Stromal cell of bone marrow (primary cell): ENCODE data around the gene IFT20.
"Not testable (repeated sequence)": the region's sequence is repeated elsewhere in the genome, so short reads cannot be mapped to it uniquely, and the experiment has no call there.

Source experiments
- DNase-seq: peaks from one replicate; pipeline ENCODE4 v3.0.0-alpha.2; 2012; ENCODE audit warnings: low read depth

IFT20 gene

DNA sequence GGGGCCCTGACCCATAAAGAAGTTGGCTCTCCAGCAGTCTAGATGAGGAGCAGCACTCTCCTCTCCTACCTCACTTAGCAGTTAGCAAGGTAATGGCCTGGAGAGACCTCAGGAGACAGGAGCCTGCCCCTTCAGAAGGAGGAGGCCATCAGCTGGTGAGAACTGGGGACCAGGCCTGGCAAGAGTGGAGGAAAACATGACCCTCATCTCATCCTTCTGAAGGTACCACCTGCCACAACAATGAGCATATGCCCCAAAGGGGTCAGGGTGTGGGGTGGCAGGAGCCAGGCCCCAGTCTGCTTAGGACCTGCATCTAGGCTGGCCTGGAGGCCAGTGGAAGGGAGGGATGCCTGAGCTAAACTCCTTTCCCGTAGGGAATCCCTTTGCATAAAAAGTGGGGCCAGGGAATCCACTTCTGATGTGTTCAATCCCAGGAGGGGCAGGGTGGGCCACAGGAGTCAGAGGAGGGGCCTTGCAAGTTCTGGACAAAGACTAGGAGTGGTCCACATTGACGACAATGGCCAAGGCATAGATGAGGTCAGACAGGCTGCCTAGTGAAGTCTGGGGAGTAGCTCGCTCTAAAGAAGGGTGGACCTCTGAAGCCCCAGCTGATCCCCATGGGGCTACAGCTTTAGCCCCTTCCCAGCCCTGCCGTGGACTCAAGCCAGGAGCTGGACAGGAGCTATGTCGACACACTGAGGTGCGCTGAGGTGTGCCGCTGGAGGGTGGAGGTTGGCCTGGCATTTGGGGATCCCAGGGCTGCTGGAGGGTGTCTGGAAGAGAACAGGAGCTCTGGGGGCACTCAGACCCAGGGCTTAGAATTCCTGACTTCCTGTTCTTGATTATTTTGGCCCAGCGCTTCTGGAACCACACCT, 28.7 kb upstream of the IFT20 start:
- DNase-seq: no peak

DNA sequence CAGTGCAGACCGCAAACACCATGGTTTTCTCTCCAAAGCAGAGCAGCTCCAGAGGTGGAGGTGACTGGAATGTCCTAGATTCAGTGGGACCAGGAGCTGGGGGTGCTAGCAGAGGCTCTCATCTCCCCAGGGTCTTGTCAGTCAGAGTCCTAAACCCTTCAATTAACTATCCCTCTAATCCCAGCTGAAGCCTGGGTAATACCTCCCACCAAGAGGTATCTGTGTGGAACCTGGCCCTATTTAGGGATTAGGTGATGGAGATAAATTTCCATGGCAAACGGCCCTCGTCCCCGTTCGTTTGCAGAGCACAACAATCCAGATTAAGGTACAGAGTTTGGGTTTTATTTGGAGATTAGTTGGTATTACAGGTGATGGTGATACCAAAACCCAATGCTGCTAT, 27.9 kb upstream of the IFT20 start:
- no peak for DNase-seq

DNA sequence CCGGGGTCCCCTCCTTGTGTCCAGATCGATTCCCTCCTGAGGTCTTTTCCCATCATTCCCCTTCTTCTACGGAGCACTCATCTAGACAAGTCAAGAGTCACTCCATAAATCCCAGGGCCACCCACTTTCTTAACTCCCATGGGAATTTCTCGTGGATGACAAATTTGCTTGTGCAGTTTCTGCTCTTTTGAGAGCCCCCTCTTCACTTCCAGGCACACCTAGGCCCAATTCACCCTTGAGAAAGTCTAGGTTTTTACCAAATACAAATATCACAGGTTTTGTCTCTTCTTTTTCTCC, 22.6 kb upstream of the IFT20 start:
- DNase-seq: no peak

DNA sequence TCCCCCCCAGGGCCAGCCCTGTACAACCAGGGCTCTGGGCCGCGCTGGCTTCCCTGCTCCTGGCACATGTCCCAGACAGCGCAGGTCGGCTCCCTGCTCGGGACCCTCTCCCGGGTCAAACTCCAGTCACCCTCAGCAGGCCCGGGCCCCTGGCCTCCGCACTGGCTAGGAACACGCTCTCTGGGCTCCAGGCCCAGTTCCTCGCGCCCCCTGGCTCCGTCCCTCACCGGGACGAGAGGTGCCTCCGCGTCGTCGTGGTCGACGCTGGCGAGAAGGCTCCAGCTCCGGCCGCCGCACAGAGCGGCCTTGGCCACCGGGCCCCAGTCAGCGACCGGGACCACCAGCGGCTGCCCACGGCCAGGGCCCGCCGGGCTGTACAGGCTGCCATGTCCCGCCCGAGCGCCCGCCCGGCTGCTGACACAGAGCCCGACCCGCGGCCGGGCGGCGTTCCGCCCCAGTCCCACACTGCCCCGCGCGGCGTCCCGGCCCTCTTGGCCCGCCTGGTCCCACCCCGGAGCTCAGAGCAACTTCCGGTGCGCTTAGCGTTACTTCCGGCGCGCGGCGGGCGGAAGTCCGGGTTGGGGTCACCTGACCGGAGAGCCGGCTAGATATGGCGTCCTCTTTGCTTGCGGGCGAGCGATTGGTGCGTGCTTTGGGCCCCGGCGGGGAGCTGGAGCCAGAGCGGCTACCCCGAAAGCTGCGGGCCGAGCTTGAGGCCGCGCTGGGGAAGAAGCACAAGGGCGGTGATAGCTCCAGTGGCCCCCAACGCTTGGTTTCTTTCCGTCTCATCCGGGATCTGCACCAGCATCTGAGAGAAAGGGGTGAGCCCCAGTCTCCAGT, 22.0 kb upstream of the IFT20 start, which contains the start of gene POLDIP2:
Gene POLDIP2, minus strand, starts transcription at position 467 of the 840 bp plus-strand sequence. Its CDS starts 79 bp downstream, at position 388.
- DNase-seq: peak; percentile 92

DNA sequence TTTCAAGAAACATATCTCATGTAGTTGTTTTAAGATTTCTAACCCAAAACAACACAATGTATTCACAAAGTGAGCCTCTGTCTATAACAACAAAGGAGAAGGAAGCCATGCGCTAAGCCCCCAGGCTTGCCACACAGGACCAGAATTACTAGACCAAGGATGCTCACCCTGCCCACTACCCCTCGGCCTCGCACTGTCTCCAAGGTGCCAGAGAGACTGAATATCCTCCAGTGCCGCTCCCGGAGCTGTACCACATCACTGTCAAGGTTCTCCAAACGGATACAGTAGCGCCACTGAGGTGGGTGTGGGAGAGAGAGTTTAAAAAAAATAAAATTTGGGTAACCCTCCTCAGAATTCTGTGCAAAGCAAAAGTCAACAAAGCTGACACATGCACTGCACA, 15.0 kb upstream of the IFT20 start:
- no peak for DNase-seq

DNA sequence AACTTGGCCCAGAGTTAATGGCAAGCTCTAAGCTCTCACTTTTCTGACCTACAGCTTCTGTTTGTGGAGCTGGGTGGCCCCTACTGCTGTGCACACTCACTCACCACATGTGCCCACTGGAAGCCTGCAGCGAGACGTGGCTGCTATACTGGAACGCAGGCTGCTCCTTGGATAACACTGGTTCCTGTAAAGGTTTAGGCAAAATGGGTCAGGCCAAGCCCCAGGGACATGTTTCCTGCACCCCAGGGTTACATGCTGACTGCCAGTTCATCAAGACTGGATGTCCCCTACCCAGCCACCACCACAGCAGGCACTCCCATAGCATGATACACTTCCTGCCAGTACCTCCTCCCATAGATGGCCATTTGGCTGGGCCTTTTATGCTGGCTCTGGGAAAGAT, 13.7 kb upstream of the IFT20 start:
- DNase-seq: no peak

DNA sequence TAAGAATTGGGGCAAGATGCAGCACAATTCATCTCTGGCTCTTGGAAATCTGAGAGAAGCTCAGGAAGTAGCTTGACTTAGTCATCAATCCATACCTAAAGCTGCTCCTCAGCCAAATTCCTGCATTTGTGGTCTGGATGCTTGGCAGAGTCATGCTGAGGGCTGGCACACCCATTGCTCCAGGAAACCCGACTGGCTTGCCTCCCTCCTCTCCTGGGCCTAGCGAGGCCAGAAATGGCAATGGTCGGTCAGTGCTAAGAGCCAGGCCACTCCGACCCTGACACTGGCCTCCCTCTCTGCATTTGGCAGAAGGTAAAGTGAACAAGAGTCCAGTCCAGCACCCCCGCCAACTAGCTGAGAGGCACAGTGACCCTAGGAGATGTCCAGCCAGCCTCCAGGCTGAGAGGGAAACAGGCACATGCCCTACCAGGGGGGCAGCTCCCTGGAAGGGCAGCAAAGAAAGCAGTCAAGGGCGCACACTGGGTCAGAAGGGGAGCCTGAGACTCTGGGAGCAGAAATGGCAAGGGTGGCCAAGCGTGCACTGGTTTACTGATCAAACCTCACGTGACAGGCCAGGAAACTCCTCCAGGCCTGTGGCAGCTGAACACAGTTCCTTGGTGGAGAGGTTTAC, 12.1 kb upstream of the IFT20 start:
- DNase-seq: peak; percentile 79

DNA sequence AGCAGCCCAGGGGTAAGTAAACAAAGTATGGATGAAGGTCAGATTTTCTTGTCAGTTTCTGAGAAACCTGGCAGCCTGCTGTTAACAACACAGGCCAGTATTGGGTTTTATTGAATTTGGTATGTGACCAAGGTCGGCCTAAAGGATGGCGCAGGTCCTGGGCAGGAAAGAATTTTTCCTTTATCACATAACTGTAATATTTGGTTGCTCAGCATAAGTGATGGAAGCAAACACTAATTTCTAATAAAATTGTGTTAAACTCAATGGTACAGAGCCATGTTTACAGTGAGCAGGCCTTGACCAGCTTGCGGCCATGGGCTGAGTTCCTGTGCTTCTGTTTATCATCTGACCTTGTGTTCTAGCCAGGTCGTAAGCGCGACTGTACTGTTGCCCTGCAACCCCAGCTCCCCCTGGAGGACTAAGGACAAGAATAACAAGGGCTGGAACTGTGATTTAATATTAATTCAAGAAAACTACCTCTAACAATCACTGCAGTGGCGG, 11.5 kb upstream of the IFT20 start:
- no peak for DNase-seq

DNA sequence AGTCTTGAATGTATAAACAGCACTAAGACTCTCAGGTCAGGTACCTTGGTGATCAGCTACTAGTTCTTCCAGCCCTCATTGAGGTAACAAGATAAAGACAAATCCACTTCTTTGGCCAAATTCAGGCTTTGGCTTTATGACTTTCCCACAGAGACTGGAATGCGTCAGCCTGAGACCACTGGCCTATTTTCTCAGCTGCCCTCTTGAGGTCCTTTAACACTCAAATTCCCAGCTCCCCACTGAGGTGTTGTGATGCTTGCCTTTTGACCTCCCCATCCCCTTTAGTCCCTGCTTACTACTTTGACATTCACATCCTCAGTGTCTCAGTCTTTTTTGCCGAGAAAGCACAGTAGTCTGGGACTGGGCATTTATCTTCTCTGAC, 10.9 kb upstream of the IFT20 start:
- DNase-seq: no peak

DNA sequence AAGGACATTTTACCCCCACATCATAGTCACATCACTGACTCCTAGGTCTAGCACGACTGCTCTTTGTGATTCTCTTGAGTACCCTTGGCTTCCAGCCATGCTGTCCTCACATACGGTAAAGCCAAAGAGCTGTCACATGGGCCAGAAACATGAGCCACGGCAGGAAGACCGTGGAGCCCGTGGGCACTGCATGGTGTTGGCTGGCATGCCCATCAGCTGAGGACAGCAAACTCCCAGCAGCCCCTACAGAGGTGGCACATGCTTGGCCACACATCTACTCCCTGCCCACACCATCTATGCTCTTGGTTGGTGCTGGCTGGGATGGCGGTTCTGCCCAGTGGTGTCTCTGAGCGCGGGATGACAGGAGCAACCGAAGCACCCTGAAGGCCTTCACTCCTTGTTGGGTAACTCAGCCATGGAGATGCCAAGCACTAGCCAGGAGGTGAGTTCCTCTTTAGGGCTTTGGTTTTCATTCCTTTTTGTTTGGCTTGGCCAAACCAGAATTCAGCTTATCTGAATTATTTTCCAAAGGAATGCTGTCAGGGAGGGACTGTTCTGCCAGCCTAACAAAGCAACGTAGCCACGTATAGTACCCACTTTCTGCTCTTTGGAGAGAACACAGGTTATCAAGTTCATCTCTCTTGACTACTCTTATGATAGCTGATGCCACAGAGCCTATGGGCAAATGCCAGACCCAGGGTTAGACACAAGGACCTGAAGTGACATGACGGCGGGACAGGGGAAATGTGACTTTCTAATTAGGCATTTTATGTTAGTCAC, 10.3 kb upstream of the IFT20 start:
- no peak for DNase-seq

DNA sequence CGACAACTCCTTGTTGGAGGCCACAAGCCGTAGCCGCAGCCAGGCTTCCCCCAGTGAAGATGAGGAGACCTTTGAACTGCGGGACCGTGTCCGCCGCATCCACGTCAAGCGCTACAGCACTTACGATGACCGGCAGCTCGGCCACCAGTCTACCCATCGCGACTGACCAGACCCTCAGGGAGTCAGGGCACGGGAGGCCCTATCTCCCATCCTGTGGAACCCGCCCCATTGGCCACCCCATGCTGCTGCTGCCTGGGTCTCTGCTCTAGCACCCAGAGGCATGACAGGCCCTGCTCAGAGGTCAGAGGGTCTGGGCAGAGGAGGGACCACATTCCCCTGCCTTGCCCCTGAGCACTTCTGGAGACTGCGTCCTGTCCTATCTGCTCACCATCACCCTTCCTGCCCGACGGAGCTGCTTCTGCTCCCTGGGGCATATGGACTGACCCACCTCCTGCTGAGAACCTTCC, 9.2 kb upstream of the IFT20 start:
- DNase-seq: no peak

DNA sequence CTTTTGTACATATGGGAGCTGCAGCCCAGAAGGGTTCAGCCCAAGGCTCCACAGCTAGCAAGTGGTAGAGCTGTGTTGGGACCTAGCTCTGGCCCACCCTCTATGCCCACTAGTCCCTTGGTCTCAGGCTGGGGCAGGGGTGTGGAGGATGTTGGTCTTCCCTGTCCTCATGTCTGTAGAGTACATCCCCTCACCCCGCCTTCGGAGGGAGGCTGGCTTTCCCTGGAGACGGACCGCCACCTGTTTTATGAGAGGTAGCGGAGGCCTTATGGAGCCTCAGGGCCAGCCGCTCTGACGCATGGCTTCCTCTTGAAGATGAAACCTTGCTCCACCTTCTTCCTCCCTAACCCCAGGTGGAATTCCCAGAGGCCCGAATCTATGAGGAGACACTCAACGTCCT, 8.7 kb upstream of the IFT20 start:
- DNase-seq: no peak

DNA sequence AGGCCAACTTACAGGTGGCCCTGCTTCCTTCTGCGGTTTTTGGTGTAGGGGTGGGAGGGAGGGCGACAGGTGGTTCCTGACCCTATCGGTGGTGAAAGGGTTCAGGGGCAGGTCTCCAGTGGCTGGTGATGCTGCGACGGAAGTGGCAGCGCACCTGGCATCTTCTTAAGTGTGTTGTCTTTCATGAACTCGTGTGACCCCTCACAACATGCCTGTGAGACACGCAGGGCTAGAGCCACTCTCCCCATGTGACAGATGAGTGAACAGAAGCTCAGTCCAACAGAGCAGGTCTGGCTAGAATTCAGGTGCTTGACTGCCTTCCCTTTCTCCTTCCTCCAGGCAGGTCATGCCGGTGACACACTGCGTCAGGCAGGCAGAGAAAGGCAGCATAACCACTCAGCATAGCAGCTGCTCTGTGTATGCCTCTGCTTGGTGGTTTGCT, 8.2 kb upstream of the IFT20 start:
- DNase-seq: no peak

DNA sequence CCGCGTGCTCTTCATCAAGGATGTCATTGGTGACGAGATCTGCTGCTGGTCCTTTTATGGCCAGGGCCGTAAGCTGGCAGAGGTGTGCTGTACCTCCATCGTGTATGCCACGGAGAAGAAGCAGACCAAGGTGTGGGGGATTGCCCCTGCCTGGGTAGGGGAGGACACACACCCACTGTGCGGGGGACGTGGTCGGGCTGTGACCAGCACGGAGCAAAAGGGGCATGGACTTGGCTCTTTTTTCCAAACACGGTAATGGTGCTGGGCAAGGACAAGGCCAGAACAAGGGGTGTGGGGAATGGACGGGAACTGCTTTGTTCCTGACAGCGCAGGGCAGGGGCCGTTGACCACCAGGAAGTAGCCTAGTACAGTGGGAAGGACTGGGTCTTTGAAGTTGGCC, 7.0 kb upstream of the IFT20 start:
- DNase-seq: no peak

DNA sequence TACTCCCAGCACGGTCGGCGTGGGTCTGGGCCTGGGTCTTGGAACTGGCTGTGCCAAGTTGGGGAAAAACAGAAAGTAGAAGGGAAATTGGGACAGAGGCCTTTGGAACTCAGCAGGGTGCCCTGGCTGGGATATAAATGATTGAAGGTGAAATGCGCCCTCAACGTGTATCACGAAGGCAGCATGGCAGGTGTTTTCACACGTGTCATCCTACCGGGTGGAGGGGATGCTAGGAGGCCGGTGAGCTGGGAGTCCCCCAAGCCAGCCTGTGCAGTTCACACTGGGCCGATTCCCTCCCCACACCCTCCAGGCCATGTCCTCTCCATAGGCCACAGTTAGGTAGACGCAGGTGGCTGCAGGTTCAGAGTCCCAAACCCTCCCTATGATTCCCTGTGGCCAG, 6.2 kb upstream of the IFT20 start:
- no peak for DNase-seq

DNA sequence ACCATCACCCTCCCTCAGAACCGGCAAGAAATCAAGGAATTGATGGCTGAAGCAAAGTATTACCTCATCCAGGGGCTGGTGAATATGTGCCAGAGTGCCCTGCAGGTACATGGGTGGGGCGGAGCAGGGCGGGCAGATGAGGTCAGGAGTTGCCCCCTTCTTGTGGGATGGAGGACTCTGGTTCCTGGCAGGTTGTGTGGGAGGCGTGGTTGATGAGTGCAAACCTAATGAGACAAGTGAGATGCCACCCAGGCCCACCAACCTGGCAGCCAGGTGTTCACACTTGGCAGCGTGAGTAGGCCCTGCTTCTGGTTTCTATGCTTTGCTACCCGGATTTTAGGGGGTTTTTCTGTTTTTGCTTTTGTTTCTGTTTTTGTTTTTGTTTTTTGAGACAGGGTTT, 5.1 kb upstream of the IFT20 start:
- DNase-seq: no peak

DNA sequence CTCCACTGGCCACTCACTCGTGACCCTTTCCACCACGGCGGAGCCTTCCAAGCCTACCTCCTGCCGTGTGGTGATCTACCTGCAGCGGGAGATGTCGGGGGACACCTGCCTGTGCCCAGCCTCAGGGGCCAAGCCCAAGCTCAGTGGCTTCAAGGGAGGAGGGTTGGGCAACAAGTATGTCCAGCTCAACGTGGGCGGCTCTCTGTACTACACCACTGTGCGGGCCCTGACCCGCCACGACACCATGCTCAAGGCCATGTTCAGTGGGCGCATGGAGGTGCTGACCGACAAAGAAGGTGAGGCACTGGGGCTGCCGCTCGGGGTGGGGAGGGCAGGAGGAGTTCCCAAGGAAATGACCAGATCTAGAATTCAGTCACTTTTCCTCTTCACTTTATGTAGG, 4.2 kb upstream of the IFT20 start:
- no peak for DNase-seq

DNA sequence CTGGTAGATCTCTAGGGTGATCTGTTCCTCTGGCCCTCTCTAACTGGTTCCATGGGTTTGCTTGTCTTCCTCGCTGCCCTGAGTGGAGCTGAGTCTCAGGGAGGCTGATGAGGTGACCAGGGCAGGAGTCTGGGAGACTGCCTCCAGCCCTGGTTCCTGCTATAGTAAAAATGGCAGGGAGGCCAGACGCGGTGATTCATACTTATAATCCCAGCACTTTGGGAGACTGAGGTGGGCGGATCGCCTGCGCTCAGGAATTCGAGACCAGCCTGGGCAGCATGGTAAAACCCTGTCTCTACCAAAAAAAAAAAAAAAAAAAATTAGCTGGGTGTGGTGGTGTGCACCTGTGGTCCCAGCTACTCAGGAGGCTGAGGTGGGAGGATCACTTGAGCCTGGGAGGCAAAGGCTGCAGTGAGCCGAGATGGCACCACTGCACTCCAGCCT, 3.5 kb upstream of the IFT20 start:
- not testable (repeated sequence) for DNase-seq

DNA sequence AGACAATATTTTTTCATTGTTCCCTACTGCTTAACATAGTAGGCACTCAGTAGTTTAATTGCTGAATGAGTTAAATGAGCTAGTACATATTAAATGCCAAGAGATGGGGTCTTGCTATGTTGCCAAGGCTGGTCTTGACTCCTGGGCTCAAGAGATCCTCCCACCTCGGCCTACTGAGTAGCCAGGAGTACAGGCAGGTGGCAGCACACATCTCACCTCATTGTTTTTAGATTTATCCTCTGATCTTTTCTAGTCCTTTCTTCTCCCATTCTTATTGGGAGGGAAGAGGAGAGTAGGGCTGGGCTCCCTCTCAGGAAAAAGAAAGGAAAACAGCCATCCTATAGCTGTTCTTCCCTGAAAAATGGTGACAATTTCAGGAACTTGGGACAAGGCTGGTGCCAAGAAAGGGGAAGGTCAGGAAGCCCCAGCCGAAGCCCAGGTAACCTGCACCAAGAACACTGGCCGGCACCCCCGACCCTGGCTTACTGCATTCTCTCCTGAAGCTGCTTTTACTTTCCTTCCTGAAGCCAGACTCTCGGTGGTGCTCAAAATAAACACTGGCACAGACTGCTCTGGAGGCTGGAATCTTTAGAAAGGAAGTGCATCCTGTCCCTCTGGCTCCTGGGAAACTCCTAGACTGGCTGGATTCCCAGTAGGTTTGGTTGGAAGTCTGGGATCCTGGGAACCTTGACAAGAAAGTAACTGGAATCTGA, 2.9 kb upstream of the IFT20 start:
- DNase-seq: no peak

DNA sequence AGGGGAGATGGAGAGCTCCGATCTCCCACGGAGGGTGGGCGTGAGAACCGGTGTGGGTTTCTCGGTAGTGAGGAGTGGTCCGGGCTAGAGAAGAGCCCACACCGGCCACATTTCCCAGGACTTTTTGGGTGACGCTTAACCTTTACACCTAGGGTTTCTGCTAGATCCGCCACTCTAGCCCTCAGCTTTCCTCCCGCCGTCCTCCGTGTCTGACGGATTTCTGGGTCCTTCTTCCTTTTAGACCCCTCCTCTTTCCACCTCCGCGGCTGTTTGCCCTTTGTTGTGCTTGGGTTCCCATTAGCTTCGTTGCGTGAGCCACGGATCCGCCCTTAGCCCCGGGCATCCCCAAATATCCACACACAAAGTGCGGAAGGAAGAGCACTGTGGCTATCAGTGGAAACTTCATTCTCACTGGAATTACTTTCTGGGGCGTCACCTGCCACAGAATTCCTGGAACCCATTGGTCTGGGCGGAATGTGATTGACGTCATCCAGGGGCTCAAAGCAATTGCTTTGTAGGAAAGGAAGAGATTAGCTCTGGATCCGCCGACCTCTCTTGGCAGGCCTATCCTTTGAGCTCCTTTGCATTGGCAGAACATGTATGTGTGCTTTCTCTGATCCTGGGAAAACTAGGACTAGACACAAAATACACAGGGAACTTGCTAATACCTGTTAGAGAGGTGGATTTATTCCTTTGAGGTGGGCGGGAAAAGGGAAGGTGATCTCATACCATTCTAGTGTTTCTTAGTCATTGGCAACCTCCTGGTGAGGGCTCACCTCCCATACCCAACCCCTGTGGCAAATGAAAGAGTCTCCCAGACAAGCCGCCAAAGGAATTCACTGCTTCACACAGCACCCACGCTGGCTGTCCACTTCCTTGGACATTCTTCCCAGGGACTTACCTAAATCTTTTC, 943 bp upstream of the IFT20 start:
- peak; percentile 53 for DNase-seq
